ENCODE results near the gene POLR2J. TPM values are rescaled to one million over a fixed set of nuclear protein-coding genes. Genes with fewer than 3 reads are reported as not detected.

POLR2J gene
- total and polyA plus RNA-seq, 2 experiments from 2014 or later = 16.3 to 77.4 TPM

- no peaks in the 10 kb centered on the region for H3K9me3 ChIP-seq (ENCODE audit: low read depth)
- H3K4me3 ChIP-seq = no peak overlapping the region
- no peaks in the 10 kb centered on the region for H3K27me3 ChIP-seq
- no peak overlapping the region for H3K27ac ChIP-seq
- no peak overlapping the region for H2AFZ ChIP-seq
- DNase-seq (ENCODE audit: low spot score) = no peak
- H3K4me2 ChIP-seq = no peak overlapping the region
- H4K20me1 ChIP-seq (ENCODE audit: insufficient read depth, poor library complexity, severe bottlenecking) = no peaks in the 10 kb centered on the region
- no peaks in the 10 kb centered on the region for H3K36me3 ChIP-seq (replicated peaks; ENCODE audit: insufficient read depth, low read depth)
- H3K9me2 ChIP-seq (replicated peaks; ENCODE audit: insufficient read depth) = no peaks in the 10 kb centered on the region
- peaks cover 27% of the 10 kb centered on the region for H3K79me2 ChIP-seq
- WGBS (ENCODE audit: low lambda C conversion rate, missing lambda C conversion rate) = 94% methylated on average over 8 of the region's 8 CpGs
- TF ChIP-seq CTCF (IDR thresholded peaks at IDR 0.05; ENCODE audit: poor library complexity) (no peak), EZH2 (IDR thresholded peaks at IDR 0.05; ENCODE audit: borderline replicate concordance) (no peak), EZH2phosphoT487 (IDR thresholded peaks at IDR 0.05; ENCODE audit: low read depth, severe bottlenecking, unreplicated experiment) (no peak)
- peaks cover 7% of the 10 kb centered on the region for H3K4me1 ChIP-seq (ENCODE audit: insufficient read depth)
These were observed 18.3 kb downstream of the POLR2J start for GRCh38 chr7:102460467-102460866.

GRCh38 chr7:102459221-102459844 is 19.4 kb downstream of the POLR2J start:
- Histone ChIP-seq H3K9me2 (replicated peaks; ENCODE audit: insufficient read depth) (no peaks in the 10 kb centered on the region), H3K79me2 (peaks cover 24% of the 10 kb centered on the region), H3K27ac (no peak overlapping the region), H2AFZ (no peak overlapping the region), H3K27me3 (no peaks in the 10 kb centered on the region), H3K4me2 (no peak overlapping the region), H3K4me1 (ENCODE audit: insufficient read depth) (peaks cover 7% of the 10 kb centered on the region), H4K20me1 (ENCODE audit: insufficient read depth, poor library complexity, severe bottlenecking) (no peaks in the 10 kb centered on the region), H3K4me3 (no peak overlapping the region), H3K36me3 (replicated peaks; ENCODE audit: insufficient read depth, low read depth) (no peaks in the 10 kb centered on the region), H3K9me3 (ENCODE audit: low read depth) (no peaks in the 10 kb centered on the region)
- WGBS (ENCODE audit: low lambda C conversion rate, missing lambda C conversion rate) = 97% methylated on average over 20 of the region's 24 CpGs
- no peak for DNase-seq (ENCODE audit: low spot score)
- TF ChIP-seq EZH2phosphoT487 (IDR thresholded peaks at IDR 0.05; ENCODE audit: low read depth, severe bottlenecking, unreplicated experiment) = no peak
- TF ChIP-seq EZH2 (IDR thresholded peaks at IDR 0.05; ENCODE audit: borderline replicate concordance) = no peak
- TF ChIP-seq CTCF (IDR thresholded peaks at IDR 0.05; ENCODE audit: poor library complexity) = no peak

- H3K4me3 ChIP-seq = no peak overlapping the region
- peaks cover 7% of the 10 kb centered on the region for H3K79me2 ChIP-seq
- no peaks in the 10 kb centered on the region for H3K4me1 ChIP-seq (ENCODE audit: insufficient read depth)
- H3K9me2 ChIP-seq (replicated peaks; ENCODE audit: insufficient read depth) = no peaks in the 10 kb centered on the region
- TF ChIP-seq CTCF (IDR thresholded peaks at IDR 0.05; ENCODE audit: poor library complexity) = no peak
- no peak for TF ChIP-seq EZH2phosphoT487 (IDR thresholded peaks at IDR 0.05; ENCODE audit: low read depth, severe bottlenecking, unreplicated experiment)
- no peak for TF ChIP-seq EZH2 (IDR thresholded peaks at IDR 0.05; ENCODE audit: borderline replicate concordance)
- H3K4me2 ChIP-seq = no peak overlapping the region
- no peaks in the 10 kb centered on the region for H3K27me3 ChIP-seq
- 98% methylated on average over 39 of the region's 40 CpGs for WGBS (ENCODE audit: low lambda C conversion rate, missing lambda C conversion rate)
- no peak for DNase-seq (ENCODE audit: low spot score)
- H3K9me3 ChIP-seq (ENCODE audit: low read depth) = no peaks in the 10 kb centered on the region
- H2AFZ ChIP-seq = no peak overlapping the region
- no peak overlapping the region for H3K27ac ChIP-seq
- no peaks in the 10 kb centered on the region for H4K20me1 ChIP-seq (ENCODE audit: insufficient read depth, poor library complexity, severe bottlenecking)
- H3K36me3 ChIP-seq (replicated peaks; ENCODE audit: insufficient read depth, low read depth) = no peaks in the 10 kb centered on the region
These were observed 21.3 kb downstream of the POLR2J start for GRCh38 chr7:102457352-102457924.

Measured in hepatocyte (in vitro differentiated cells).